Mammary epithelial cell (primary cell): ENCODE results near the gene UBXN1.

Source experiments
- EZH2 ChIP-seq: IDR thresholded peaks from 2 replicates; pipeline ENCODE4 v1.6.1; 2012; ENCODE audit warnings: low read length, inconsistent platforms, borderline replicate concordance
- TF ChIP-seq, protein P1 (sequence below), 2 donors: IDR thresholded peaks in 1 of 2; conservative IDR thresholded peaks in 1 of 2; 2 replicates each; pipeline ENCODE4 v1.5.1; 2011 to 2012; ENCODE audit warnings: inconsistent platforms in 2 of 2, low read length in 2 of 2, mild to moderate bottlenecking in 2 of 2, control low read depth in 1 of 2, low read depth in 1 of 2; ENCODE audit not compliant: insufficient read depth in 1 of 2; ENCODE audit errors: extremely low read depth in 1 of 2

DNA sequence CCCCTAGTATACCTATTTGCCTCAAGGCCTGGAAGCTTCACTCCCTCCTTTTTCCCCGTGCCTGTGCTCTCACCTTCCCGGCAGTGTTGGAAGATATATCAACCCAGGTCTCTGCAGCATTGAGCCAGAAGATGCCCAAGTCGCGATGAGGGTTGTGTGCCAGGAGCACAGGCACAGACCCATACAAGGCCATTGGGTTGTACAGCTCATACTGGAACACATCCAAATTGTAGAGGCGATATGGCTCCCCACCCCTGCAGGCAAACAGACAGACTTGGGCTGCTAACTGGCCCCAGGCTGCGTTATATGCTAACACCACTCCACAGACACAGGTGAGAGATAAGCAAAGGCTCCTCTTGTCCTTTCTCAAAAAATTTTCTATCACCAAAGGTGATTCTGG, 46.4 kb downstream of the UBXN1 start:
- TF ChIP-seq, protein P1, sequence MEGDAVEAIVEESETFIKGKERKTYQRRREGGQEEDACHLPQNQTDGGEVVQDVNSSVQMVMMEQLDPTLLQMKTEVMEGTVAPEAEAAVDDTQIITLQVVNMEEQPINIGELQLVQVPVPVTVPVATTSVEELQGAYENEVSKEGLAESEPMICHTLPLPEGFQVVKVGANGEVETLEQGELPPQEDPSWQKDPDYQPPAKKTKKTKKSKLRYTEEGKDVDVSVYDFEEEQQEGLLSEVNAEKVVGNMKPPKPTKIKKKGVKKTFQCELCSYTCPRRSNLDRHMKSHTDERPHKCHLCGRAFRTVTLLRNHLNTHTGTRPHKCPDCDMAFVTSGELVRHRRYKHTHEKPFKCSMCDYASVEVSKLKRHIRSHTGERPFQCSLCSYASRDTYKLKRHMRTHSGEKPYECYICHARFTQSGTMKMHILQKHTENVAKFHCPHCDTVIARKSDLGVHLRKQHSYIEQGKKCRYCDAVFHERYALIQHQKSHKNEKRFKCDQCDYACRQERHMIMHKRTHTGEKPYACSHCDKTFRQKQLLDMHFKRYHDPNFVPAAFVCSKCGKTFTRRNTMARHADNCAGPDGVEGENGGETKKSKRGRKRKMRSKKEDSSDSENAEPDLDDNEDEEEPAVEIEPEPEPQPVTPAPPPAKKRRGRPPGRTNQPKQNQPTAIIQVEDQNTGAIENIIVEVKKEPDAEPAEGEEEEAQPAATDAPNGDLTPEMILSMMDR (conservative IDR thresholded peaks at IDR 0.05 in 1 of 2, IDR thresholded peaks at IDR 0.05 in 1 of 2; ENCODE audit: extremely low read depth in 1 of 2, insufficient read depth in 1 of 2, low read depth in 1 of 2, low read length in 2 of 2): no peak
- TF ChIP-seq EZH2: no peak
